HCT116 (cell line): ENCODE results near the gene PFKP. TPM values are rescaled to one million over a fixed set of nuclear protein-coding genes. Genes with fewer than 3 reads are reported as not detected.

Source experiments
- ATAC-seq: fragments of 200-7000 bp; cut with Tn5 transposase; 2 replicates; pipeline ENCODE4 v1.9.1; 2020; ENCODE audit warnings: mild to moderate bottlenecking, moderate library complexity
- BruUV-seq: library from RNA; stranded (reverse); fragments of 400-500 nt; replicated peaks from 2 replicates; lab custom pipeline; 2021; lab: Mats Ljungman, UMichigan
- CTCF ChIA-PET: fragments of 300-600 bp; sonication (Branson Sonifier 250); formaldehyde crosslinking; loops from one replicate; lab custom pipeline; 2021; ENCODE audit warnings: antibody characterized with exemption; lab: Charles Lee
- POLR2A ChIA-PET: fragments of 300-600, 350-600 bp; sonication (Branson Sonifier 250); formaldehyde crosslinking; loops from one replicate; lab custom pipeline; 2021; ENCODE audit warnings: antibody characterized with exemption; lab: Charles Lee
- RAD21 ChIA-PET, 2 experiments: fragments of 300-600 bp; sonication (Branson Sonifier 250); formaldehyde crosslinking; loops; one replicate each; lab custom pipeline; 2023; ENCODE audit warnings: low total read pairs in 2 of 2; ENCODE audit not compliant: uncharacterized antibody in 2 of 2, unreplicated experiment in 2 of 2, low non-redundant PET in 1 of 2; lab: Charles Lee
- DNase-seq: peaks from one replicate; pipeline ENCODE4 v3.0.0-alpha.2; 2010; ENCODE audit warnings: low read depth, low spot score
- H2AFZ ChIP-seq: fragments of 200-600 bp; shearing (Covaris generic), sonication (generic); 2 replicates; pipeline ENCODE4 v1.6.1; 2017; ENCODE audit warnings: low read depth, mixed run types, mixed read lengths, antibody characterized with exemption, low read length; ENCODE audit not compliant: poor library complexity, severe bottlenecking
- H3K27ac ChIP-seq: 2 replicates; pipeline ENCODE4 v1.5.1; 2012; ENCODE audit warnings: low read depth, low read length
- H3K27me3 ChIP-seq: fragments of 200-600 bp; sonication (generic); 2 replicates; pipeline ENCODE4 v1.6.1; 2016; ENCODE audit warnings: mixed run types, low read length, mixed read lengths; ENCODE audit not compliant: insufficient read depth
- H3K36me3 ChIP-seq, 2 experiments: fragments of 200-500 bp in 1 of 2; fragments of 200-600 bp in 1 of 2; sonication (Bioruptor generic) in 1 of 2; sonication (generic) in 1 of 2; 2 replicates each; pipeline versions ENCODE4 v1.5.1 to v1.6.1; 2014 to 2016; ENCODE audit warnings: low read length in 2 of 2, inconsistent platforms in 1 of 2, mixed read lengths in 1 of 2, mixed run types in 1 of 2; ENCODE audit not compliant: insufficient read depth in 2 of 2, control insufficient read depth in 1 of 2
- H3K4me1 ChIP-seq, 2 experiments: fragments of 200-600 bp in 1 of 2; sonication (generic) in 1 of 2; 2 replicates each; pipeline versions ENCODE4 v1.5.1 to v1.6.1; 2012 to 2017; ENCODE audit warnings: low read length in 2 of 2, inconsistent platforms in 1 of 2, mild to moderate bottlenecking in 1 of 2, mixed read lengths in 1 of 2, mixed run types in 1 of 2, moderate library complexity in 1 of 2; ENCODE audit not compliant: insufficient read depth in 2 of 2, control insufficient read depth in 1 of 2
- H3K4me2 ChIP-seq: fragments of 200-600 bp; sonication (generic); 2 replicates; pipeline ENCODE4 v1.6.1; 2017; ENCODE audit warnings: mixed run types, low read length, mixed read lengths
- H3K4me3 ChIP-seq, 2 experiments: fragments of 200-600 bp in 1 of 2; sonication (generic) in 1 of 2; replicated peaks in 1 of 2; 2 replicates each; pipeline ENCODE4 v1.5.1; 2011 to 2016; ENCODE audit warnings: low read length in 2 of 2, control low read depth in 1 of 2, low read depth in 1 of 2, mild to moderate bottlenecking in 1 of 2, mixed read lengths in 1 of 2, mixed run types in 1 of 2
- H3K79me2 ChIP-seq: fragments of 200-600 bp; sonication (generic); 2 replicates; pipeline ENCODE4 v1.6.1; 2017; ENCODE audit warnings: mild to moderate bottlenecking, mixed run types, low read length, moderate library complexity, mixed read lengths; ENCODE audit not compliant: insufficient read depth
- H3K9ac ChIP-seq: fragments of 200-600 bp; sonication (generic); 2 replicates; pipeline ENCODE4 v1.6.1; 2016; ENCODE audit warnings: low read length, mixed read lengths
- H3K9me2 ChIP-seq: fragments of 200-600 bp; sonication (generic), shearing (Covaris generic); 2 replicates; pipeline ENCODE4 v1.6.1; 2017; ENCODE audit warnings: mixed run types, mild to moderate bottlenecking, moderate library complexity; ENCODE audit not compliant: insufficient read depth
- H3K9me3 ChIP-seq, 2 experiments: fragments of 200-500 bp in 1 of 2; fragments of 200-600 bp in 1 of 2; sonication (Bioruptor generic) in 1 of 2; sonication (generic) in 1 of 2; 2 replicates each; pipeline ENCODE4 v1.6.1; 2014 to 2017; ENCODE audit warnings: low read length in 2 of 2, mixed read lengths in 2 of 2, inconsistent platforms in 1 of 2, low read depth in 1 of 2, mild to moderate bottlenecking in 1 of 2, mixed run types in 1 of 2, moderate library complexity in 1 of 2; ENCODE audit not compliant: control insufficient read depth in 1 of 2, insufficient read depth in 1 of 2
- H4K20me1 ChIP-seq: fragments of 200-600 bp; sonication (generic), shearing (Covaris generic); 2 replicates; pipeline ENCODE4 v1.6.1; 2017; ENCODE audit warnings: mixed run types, mild to moderate bottlenecking, moderate library complexity; ENCODE audit not compliant: insufficient read depth
- CBX3 ChIP-seq: IDR thresholded peaks from 2 replicates; pipeline ENCODE4 v1.6.1; 2012; ENCODE audit warnings: low read depth
- EGR1 ChIP-seq: IDR thresholded peaks from 2 replicates; pipeline ENCODE4 v1.6.1; 2012; ENCODE audit warnings: low read depth
- ELF1 ChIP-seq: IDR thresholded peaks from 2 replicates; pipeline ENCODE4 v1.6.1; 2012; ENCODE audit warnings: low read depth, borderline replicate concordance
- EZH2 ChIP-seq: fragments of 200-600 bp; sonication (generic); IDR thresholded peaks from 2 replicates; pipeline ENCODE4 v1.6.1; 2017; ENCODE audit warnings: antibody characterized with exemption, mixed run types
- EZH2phosphoT487 ChIP-seq: fragments of 200-600 bp; IDR thresholded peaks from 2 replicates; pipeline ENCODE4 v1.6.1; 2018; ENCODE audit warnings: antibody characterized with exemption, borderline replicate concordance
- POLR2A ChIP-seq: IDR thresholded peaks from 2 replicates; pipeline ENCODE4 v1.7.0; 2011; ENCODE audit warnings: borderline replicate concordance; ENCODE audit not compliant: insufficient read depth, insufficient read length; ENCODE audit errors: extremely low read depth
- SIN3A ChIP-seq: IDR thresholded peaks from 2 replicates; pipeline ENCODE4 v1.6.1; 2012; ENCODE audit warnings: low read depth
- TCF7L2 ChIP-seq: IDR thresholded peaks from 2 replicates; pipeline ENCODE4 v1.7.0; 2011; ENCODE audit warnings: borderline replicate concordance, inconsistent platforms; ENCODE audit not compliant: insufficient read depth, insufficient read length; ENCODE audit errors: extremely low read depth
- intact Hi-C: fragments of 100-400 bp; cut with micrococcal nuclease; formaldehyde crosslinking; loops from 2 replicates; pipeline ENCODE4 v1.10.0; 2022
- total RNA-seq: library from RNA; stranded (reverse); gene quantifications from one replicate; pipeline ENCODE4 v1.2.1, GENCODE V29; 2021; ENCODE audit not compliant: unreplicated experiment
- TF ChIP-seq, protein P1 (sequence below), 3 experiments: fragments of 200-600 bp in 1 of 3; sonication (generic) in 1 of 3; IDR thresholded peaks in 2 of 3; conservative IDR thresholded peaks in 1 of 3; 2 replicates each; pipeline ENCODE4 v1.5.1; 2012 to 2017; ENCODE audit warnings: low read depth in 2 of 3, low read length in 2 of 3, antibody characterized with exemption in 1 of 3, borderline replicate concordance in 1 of 3, control low read depth in 1 of 3, mild to moderate bottlenecking in 1 of 3, mixed read lengths in 1 of 3, mixed run types in 1 of 3, moderate library complexity in 1 of 3; ENCODE audit not compliant: insufficient read depth in 1 of 3

PFKP gene
- total RNA-seq, 1 experiment from 2014 or later = 237 TPM

DNA sequence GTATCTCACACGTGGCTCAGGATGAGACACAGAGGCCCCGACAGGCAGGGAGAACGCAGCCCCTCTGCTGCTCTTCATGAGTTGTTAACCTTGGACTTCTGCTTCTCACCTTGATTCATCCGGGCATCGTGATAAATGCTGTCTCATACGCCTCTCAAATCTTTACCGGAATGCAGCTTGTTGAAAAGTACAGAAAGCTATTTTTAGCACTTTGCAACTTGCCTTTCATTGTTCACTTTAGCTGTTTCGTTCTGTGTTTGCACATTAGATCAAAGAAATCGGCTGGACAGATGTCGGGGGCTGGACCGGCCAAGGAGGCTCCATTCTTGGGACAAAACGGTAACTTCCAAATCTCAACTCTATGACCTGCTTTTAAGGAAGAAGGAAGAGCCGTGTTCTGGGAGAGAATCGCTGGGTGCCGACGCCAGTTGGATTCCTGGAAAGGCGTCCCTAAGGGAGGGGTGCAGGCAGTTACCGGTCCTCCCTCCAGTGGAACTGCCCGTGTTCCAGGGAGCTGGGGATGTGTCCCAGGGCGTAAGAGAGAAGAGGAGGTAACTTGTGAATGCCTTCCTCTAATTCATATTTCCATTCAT lies 49.3 kb downstream of the PFKP start:
- Histone ChIP-seq H3K9me2 (no peaks in the 10 kb centered on the region), H3K27me3 (no peaks in the 10 kb centered on the region), H3K36me3 (peaks cover 49 to 67% of the 10 kb centered on the region in 2 experiments), H3K9ac (no peak overlapping the region), H3K4me3 (no peak overlapping the region), H3K4me2 (no peak overlapping the region), H3K4me1 (no peaks in the 10 kb centered on the region), H3K27ac (no peak overlapping the region), H3K79me2 (peaks cover 26% of the 10 kb centered on the region), H3K9me3 (no peaks in the 10 kb centered on the region), H4K20me1 (no peaks in the 10 kb centered on the region), H2AFZ (no peak overlapping the region)
- ChIA-PET POLR2A (no interaction called here), RAD21 (no interaction called here), CTCF (no interaction called here)
- intact Hi-C loops = no loop called here
- no peak for DNase-seq
- ATAC-seq = no peak
- TF ChIP-seq EZH2phosphoT487 (no peak), ELF1 (no peak)
- no TSS peak for BruUV-seq

DNA sequence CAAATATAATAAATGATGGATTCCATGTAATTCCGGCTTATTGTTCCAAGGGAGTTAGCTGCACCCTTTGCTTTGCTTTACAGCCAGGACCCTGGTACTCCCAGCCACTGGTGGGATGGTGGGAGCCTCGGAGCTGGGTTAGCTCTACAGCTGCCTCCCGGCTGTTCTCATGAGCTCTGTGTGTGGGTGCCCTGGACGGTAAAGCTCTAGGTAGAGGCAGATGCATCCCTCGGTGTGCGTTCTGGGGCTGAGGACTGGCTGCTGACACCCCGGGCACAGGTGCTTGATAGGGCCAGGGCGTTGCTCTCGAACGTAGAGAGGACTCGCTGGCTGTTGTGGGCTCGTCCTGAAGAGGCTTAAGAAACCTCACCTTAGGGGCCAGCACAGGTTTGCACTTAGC lies 50.1 kb downstream of the PFKP start:
- DNase-seq = no peak
- Histone ChIP-seq H3K4me2 (no peak overlapping the region), H3K9ac (no peak overlapping the region), H2AFZ (no peak overlapping the region), H3K27ac (no peak overlapping the region), H3K9me3 (no peaks in the 10 kb centered on the region), H3K27me3 (no peaks in the 10 kb centered on the region), H3K36me3 (peaks cover 46 to 65% of the 10 kb centered on the region in 2 experiments), H3K4me1 (no peaks in the 10 kb centered on the region), H4K20me1 (no peaks in the 10 kb centered on the region), H3K79me2 (peaks cover 23% of the 10 kb centered on the region), H3K4me3 (no peak overlapping the region), H3K9me2 (no peaks in the 10 kb centered on the region)
- ChIA-PET POLR2A (no interaction called here), CTCF (no interaction called here), RAD21 (no interaction called here)
- intact Hi-C loops = no loop called here
- no peak for TF ChIP-seq EZH2phosphoT487
- no peak for TF ChIP-seq CBX3
- no peak for TF ChIP-seq TCF7L2
- no peak for TF ChIP-seq EZH2
- TF ChIP-seq, protein P1, sequence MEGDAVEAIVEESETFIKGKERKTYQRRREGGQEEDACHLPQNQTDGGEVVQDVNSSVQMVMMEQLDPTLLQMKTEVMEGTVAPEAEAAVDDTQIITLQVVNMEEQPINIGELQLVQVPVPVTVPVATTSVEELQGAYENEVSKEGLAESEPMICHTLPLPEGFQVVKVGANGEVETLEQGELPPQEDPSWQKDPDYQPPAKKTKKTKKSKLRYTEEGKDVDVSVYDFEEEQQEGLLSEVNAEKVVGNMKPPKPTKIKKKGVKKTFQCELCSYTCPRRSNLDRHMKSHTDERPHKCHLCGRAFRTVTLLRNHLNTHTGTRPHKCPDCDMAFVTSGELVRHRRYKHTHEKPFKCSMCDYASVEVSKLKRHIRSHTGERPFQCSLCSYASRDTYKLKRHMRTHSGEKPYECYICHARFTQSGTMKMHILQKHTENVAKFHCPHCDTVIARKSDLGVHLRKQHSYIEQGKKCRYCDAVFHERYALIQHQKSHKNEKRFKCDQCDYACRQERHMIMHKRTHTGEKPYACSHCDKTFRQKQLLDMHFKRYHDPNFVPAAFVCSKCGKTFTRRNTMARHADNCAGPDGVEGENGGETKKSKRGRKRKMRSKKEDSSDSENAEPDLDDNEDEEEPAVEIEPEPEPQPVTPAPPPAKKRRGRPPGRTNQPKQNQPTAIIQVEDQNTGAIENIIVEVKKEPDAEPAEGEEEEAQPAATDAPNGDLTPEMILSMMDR (IDR thresholded peaks at IDR 0.05 in 2 of 3, conservative IDR thresholded peaks at IDR 0.05 in 1 of 3; ENCODE audit: borderline replicate concordance in 1 of 3, insufficient read depth in 1 of 3, low read depth in 2 of 3, low read length in 2 of 3) = no peak
- no peak for TF ChIP-seq EGR1
- TF ChIP-seq SIN3A = no peak
- TF ChIP-seq POLR2A = no peak
- no peak for ATAC-seq
- BruUV-seq = no TSS peak
